HG02588 (cell line): Measurements from ENCODE around the gene MED27.

ENCODE experiments used
- ATAC-seq: cut with Tn5 transposase; IDR thresholded peaks from one replicate; pipeline ENCODE4 v1.9.1; 2021; ENCODE audit warnings: mild to moderate bottlenecking, moderate library complexity; ENCODE audit not compliant: unreplicated experiment

The MED27 gene

DNA sequence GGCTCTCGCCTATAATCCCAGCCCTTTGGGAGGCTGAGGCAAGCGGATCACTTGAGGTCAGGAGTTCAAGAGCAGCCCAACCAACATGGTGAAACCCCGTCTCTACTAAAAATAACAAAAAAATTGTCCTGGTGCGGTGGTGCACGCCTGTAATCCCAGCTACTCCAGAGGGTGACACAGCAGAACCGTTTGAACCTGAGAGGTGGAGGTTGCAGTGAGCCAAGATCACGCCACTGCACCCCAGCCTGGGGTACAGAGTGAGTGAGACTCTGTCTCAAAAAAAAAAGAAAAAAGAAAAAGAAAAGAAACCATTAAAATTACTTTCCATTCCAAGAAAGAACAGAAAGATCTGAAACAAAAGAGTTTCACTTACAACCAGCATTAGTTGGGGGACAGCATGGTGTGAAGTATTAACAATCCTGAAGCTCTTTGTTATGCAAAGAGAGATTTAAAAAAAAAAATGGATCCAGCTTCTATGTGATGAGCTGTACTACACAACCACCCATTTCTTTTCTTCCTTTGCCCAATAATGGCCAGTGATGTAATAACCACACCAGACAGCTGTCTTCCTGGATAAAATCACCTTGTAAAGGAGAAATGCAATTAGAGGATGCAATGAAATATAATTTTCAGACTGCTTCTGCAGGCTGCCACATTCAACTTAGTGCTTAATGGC is 76.9 kb downstream of the MED27 start:
- no peak for ATAC-seq

GRCh38 chr9:132001567-132001966 is 78.1 kb downstream of the MED27 start:
- no peak for ATAC-seq

DNA sequence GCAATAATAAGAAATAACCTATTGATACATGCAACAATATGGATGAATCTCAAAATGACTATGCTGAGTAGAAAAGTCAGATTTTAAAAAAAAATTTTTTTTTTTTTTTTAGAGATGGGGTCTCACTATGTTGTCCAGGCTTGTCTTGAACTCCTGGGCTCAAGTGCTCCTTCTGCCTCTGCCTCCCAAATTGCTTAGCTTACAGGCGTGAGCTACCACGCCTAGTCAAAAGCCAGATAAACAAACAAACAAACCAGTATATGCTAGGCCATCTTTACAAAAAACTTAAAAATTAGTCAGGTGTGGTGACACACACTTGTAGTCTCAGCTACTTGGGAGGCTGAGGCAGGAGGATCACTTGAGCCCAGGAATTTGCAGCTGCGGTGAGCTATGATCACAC is 79.0 kb downstream of the MED27 start:
- ATAC-seq = no peak

GRCh38 chr9:131999692-132000551 is 79.7 kb downstream of the MED27 start:
- no peak for ATAC-seq

GRCh38 chr9:131997779-131998178 is 81.9 kb downstream of the MED27 start:
- no peak for ATAC-seq

DNA sequence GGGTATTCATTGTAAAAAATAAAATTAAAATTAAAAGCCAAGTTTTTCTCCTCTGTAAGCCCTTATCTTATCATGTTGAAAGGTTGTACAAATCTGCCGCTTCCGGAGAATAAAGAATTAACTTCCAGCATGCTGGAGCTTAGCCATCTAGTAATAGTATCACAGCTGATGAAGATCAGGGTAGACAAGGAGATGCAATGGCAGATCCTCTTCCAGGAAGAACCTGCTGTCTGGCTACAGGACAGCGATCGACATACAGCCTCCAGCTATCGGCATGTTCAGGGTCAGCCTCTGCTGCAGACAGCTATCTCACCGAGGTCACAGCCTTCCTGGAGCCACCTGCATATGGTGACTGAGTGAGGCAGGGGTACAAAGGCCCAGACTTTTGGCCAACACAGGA is 82.6 kb downstream of the MED27 start:
- no peak for ATAC-seq

DNA sequence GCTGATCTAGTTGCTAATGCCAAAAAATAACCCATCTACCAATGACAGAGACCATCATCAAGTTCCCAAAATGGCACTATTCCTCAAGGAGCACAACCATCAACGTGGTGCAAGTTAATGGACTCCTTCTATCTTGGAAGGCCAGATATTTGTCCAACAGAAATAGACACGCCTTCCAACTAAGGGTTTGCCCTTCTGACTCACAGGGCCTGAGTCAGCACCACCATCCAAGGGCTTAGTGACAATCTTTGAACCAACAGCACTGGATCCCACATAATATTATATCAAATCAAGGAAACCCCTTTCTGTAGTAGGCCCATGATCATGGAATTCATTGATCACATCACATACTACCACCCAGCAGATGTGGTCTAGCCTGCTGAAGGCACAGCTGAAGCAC is 84.3 kb downstream of the MED27 start:
- no peak for ATAC-seq

DNA sequence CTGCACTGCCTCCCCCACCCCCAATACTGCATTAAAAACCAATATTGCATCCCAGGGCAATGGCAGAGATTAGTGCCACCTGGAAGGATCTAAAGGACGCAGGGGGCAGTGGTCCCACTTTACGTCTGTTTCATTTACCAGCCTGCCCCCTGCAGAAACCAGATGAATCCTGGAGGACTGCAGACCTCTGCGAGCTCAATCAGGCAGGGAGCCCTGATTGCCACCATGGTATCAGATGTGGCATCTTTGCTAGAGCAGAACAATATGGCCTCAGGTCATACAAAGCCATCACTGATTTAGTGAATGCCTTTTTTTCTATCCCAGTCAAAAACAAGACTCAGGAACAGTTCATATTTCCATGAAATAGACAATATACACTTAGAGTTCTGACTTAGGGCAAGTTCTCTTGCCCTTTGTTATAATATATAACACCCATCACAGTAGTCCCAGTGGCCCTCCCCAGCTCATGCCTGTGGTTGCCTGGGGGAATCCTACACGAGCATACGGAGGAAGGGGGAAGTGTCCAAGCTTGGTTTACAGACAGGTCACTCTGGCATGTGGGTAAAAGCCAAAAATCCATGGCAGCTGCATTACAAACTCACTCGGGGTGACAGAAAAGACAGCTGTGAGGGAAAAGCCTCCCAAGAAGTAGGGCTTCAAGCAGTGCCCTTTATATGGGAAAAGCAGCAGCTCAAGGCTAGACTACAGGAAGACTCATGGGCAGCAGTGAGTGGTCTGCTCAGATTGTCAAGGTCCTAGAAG is 85.1 kb downstream of the MED27 start:
- ATAC-seq = no peak

DNA sequence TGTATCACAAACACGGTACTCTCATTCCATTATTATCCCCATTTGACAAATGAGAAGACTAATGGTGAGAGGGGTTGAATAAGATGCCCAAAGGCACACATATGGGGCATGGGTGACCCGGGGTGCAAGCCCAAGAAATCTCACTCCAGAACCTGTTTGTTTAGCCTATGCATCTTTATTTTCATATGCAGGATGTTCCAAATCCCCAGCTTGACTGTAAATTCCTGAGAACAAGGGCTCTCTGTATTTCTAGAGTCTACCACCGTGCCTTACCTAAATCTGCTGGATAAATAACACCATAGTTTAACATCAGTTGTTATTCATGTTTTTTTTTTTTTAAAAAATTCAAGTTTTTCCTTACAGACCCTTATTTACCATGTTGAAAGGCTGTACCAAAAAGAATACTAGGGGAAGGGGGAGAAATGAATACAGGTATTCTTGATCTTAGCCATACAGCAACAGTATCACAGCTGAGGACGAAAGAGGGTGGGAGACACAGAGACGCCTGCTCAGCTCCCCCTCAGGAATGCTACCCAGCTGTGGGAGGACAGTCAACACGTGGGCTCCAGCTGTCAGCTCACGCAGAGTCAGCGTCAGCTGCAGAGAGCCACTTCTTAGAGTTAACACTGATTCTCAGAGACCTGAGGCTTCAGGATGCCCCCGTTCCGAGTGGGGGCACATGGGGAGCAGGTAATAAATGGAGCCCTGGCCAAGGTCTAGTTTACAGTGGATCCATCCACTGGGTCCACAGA is 86.6 kb downstream of the MED27 start:
- ATAC-seq = no peak

GRCh38 chr9:131987232-131987631 is 92.4 kb downstream of the MED27 start:
- no peak for ATAC-seq

DNA sequence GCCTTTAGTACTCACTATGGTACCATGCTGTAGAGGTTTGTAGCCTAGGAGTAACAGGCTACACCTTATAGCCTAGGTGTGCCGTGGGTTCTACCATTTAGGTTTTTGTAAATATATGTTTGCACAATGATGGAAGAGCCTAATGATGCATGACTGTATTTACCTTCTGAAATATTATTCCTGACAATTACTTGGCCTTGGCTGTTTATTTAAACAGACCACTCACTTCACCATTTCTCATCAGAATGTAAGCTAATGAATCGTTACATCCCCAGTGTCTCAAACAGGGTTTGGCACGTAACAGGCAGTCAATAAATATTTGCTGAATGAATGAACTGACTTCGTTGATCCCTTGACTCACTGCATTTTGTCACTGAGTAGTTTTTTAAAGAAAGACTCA is 93.1 kb downstream of the MED27 start:
- no peak for ATAC-seq

DNA sequence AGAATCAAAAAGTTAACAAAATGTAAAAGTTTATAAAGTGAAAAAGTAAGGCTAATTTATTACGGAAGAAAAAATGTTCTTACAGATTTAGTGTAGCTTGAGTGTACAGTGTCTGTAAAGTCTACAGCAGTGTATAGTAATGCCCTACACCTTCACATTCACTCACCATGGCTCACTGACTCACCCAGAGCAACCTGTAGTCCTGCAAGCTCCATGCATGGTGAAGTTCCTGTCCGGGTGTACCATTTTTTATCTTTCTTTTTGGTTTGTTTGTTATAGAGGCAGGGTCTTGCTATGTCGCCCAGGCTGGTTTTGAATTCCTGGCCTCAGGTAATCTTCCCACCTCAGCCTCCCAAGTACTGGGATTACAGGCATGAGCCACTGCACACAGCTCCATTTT is 93.6 kb downstream of the MED27 start:
- ATAC-seq = no peak

DNA sequence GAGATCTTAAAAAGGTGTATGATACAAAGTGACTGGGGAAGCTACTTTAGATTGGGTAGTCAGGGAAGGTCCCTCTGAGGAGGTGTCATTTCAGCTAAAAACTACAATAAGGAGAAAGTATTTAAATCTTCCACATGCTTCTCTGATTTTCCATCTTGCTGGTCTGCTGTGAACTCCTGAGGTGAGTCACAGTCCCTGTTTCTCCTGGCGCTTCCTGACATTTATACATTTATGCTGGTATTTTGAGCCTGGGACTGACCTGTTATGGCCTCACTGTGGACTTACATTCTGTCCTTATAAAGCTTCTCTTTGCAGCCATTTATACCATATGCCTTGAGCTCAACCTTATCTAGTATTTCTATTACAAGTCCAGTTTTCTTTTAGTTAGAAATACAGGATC is 95.1 kb downstream of the MED27 start:
- ATAC-seq = no peak

DNA sequence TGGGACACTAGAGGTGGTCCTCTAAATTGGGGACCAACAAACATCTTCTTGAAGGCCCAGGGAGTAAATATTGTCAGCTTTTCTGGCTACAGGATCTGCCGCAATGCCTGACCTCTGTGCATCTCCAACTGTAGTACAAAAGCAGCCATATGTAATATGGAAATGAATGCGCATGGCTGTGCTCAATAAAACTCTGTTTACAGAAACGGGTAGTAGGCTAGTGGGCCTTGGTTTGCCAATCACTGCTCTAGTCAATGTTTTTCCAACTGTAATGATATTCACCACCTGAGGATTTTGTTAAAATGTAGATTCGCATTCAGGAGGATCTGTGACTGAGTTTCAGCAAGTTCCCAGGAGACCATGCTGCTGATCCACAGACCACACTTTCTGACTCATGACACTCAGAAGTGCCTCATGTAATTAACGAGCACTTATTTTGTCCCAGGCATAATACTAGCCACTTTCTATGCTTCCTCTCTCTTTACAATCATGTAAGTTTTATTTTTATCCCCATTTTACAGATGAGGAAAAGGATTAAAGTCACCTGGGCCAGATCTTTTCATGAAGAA is 96.9 kb downstream of the MED27 start:
- no peak for ATAC-seq

GRCh38 chr9:131982102-131982501 is 97.6 kb downstream of the MED27 start:
- no peak for ATAC-seq

DNA sequence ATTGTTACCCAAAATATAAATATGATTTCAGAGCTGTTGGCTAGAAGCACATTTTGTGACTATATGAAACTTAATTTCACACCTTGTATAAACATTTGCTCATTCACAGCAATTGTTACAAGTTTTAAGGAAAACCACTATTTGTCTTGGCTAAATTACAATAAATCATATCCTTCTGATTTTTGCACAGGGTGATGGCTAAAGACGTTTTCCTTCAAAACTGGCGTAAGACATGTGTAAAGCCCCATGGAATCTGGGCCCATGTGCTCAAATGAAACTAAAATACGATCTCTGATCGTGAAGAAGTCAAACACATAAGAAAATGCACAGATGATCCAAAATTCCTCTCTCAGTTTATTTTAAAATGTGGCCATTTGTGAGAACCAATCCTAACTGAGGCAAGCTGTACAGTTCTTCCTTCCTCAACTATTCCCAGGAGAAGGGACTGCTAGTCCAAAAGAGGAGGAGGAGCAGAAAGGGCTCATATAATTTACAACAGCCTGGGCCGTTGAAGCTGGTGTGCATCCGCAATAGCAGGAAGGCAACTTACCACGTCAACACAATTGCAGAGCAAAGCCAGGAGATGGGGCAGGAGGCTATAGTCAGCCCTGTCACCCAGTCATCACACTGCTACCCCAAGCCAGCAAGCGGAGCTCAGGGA is 98.4 kb downstream of the MED27 start:
- ATAC-seq = no peak

DNA sequence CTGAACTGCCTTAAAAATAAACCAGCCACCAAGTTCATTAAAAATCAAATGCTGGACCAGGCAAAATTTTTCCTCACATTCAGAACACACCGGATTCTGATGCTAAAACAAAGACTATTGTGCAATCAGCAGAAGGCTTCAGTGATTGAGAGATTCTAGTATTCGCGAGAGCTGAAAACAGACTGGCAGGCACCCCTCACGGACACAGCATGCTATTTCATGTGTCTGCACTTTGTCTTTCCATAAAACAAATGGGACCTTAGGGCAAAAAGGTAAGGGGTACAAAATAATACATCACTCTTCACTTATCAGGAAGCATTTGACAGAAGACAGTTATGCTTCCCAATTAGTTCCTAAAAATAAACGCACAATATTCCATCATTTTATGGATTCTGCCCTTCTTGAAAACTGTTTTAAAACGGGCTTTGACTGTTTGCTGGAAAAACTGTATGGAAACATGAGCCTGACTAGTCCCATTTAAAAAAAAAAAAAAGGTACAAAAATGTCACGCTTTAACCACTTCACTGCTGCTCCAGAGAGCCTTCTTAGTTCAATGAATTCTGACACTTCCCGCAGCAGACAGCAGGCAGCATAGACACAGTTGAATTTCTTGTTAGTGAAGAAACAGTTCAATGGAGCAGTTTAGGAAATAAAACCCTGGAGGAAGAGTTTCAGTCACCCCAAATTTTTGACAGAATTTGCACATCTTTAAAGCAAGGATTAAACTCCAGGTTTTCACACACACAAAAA is 99.2 kb downstream of the MED27 start:
- no peak for ATAC-seq

- ATAC-seq = no peak
Measured at GRCh38 chr9:131977109-131977838, 102.4 kb downstream of the MED27 start.
